ENCODE measurements around the gene OCA2. TPM values are rescaled to one million over a fixed set of nuclear protein-coding genes. Genes with fewer than 3 reads are reported as not detected.

OCA2 gene
- polyA plus RNA-seq, 3 donors = not detected

GRCh38 chr15:27912283-27912682 is 186.8 kb downstream of the OCA2 start:
- Mint-ChIP-seq H3K27me3 (ENCODE audit: low read depth in 3 of 3) (peaks cover 0 to 6% (median 0%) of the 10 kb centered on the region in 3 donors), H3K4me3 (no peak overlapping the region), H3K4me1 (no peaks in the 10 kb centered on the region), H3K27ac (no peak overlapping the region), H3K36me3 (no peaks in the 10 kb centered on the region), H3K9me3 (peaks cover 2 to 19% (median 14%) of the 10 kb centered on the region in 7 donors)
- no peak overlapping the region for H3K27ac ChIP-seq (ENCODE audit: low read depth in 1 of 2, low read length in 2 of 2)
- intact Hi-C loops (cut with micrococcal nuclease) = no loop called here
- H3K4me3 ChIP-seq (replicated peaks in 1 of 3; ENCODE audit: low read depth in 2 of 3, low read length in 3 of 3) = no peak overlapping the region
- H3K27me3 ChIP-seq (ENCODE audit: control insufficient read depth in 2 of 2, insufficient read depth in 2 of 2, low read length in 2 of 2) = no peaks in the 10 kb centered on the region
- no peak for TF ChIP-seq CTCF (IDR thresholded peaks at IDR 0.05)
- H2AFZ ChIP-seq (ENCODE audit: insufficient read depth, low read depth, low read length, poor library complexity, severe bottlenecking) = no peak overlapping the region
- H3K36me3 ChIP-seq (replicated peaks in 1 of 2; ENCODE audit: control insufficient read depth in 1 of 2, insufficient read depth in 2 of 2, low read length in 2 of 2) = no peaks in the 10 kb centered on the region
- DNase-seq = no peak
- no peak overlapping the region for H3K9ac ChIP-seq (ENCODE audit: insufficient read depth, low read length, poor library complexity, severe bottlenecking)
- H3K4me2 ChIP-seq (replicated peaks; ENCODE audit: extremely low read depth, low read length, poor library complexity, severe bottlenecking) = no peak overlapping the region
- no peaks in the 10 kb centered on the region for H3K4me1 ChIP-seq (ENCODE audit: control insufficient read depth in 1 of 2, insufficient read depth in 2 of 2, low read length in 2 of 2)
- no CpG with 5 or more reads among the region's 3 CpGs for WGBS (ENCODE audit: insufficient coverage)
- peaks cover 7 to 11% of the 10 kb centered on the region in 2 donors for H3K9me3 ChIP-seq (replicated peaks in 1 of 2; ENCODE audit: control insufficient read depth in 1 of 2, insufficient read depth in 1 of 2, low read length in 2 of 2)
- H4K20me1 ChIP-seq (ENCODE audit: insufficient read depth, low read length) = no peaks in the 10 kb centered on the region
- H3K79me2 ChIP-seq (ENCODE audit: insufficient read depth, low read length) = no peaks in the 10 kb centered on the region

GRCh38 chr15:27906802-27907201 is 192.3 kb downstream of the OCA2 start:
- Mint-ChIP-seq H3K27me3 (ENCODE audit: low read depth in 3 of 3) (peaks cover 2 to 3% (median 2%) of the 10 kb centered on the region in 3 donors), H3K9me3 (peaks cover 21 to 47% (median 30%) of the 10 kb centered on the region in 7 donors), H3K27ac (no peak overlapping the region), H3K4me3 (no peak overlapping the region), H3K36me3 (no peaks in the 10 kb centered on the region), H3K4me1 (no peaks in the 10 kb centered on the region)
- Histone ChIP-seq H3K27me3 (ENCODE audit: control insufficient read depth in 2 of 2, insufficient read depth in 2 of 2, low read length in 2 of 2) (no peaks in the 10 kb centered on the region), H3K36me3 (replicated peaks in 1 of 2; ENCODE audit: control insufficient read depth in 1 of 2, insufficient read depth in 2 of 2, low read length in 2 of 2) (no peaks in the 10 kb centered on the region), H3K27ac (ENCODE audit: low read depth in 1 of 2, low read length in 2 of 2) (no peak overlapping the region), H3K9ac (ENCODE audit: insufficient read depth, low read length, poor library complexity, severe bottlenecking) (no peak overlapping the region), H4K20me1 (ENCODE audit: insufficient read depth, low read length) (no peaks in the 10 kb centered on the region), H3K4me3 (replicated peaks in 1 of 3; ENCODE audit: low read depth in 2 of 3, low read length in 3 of 3) (no peak overlapping the region), H2AFZ (ENCODE audit: insufficient read depth, low read depth, low read length, poor library complexity, severe bottlenecking) (no peak overlapping the region), H3K4me1 (ENCODE audit: control insufficient read depth in 1 of 2, insufficient read depth in 2 of 2, low read length in 2 of 2) (no peaks in the 10 kb centered on the region), H3K4me2 (replicated peaks; ENCODE audit: extremely low read depth, low read length, poor library complexity, severe bottlenecking) (no peak overlapping the region), H3K9me3 (replicated peaks in 1 of 2; ENCODE audit: control insufficient read depth in 1 of 2, insufficient read depth in 1 of 2, low read length in 2 of 2) (peaks cover 34 to 36% of the 10 kb centered on the region in 2 donors), H3K79me2 (ENCODE audit: insufficient read depth, low read length) (no peaks in the 10 kb centered on the region)
- WGBS (ENCODE audit: insufficient coverage) = 80% methylated on average over 1 of the region's 4 CpGs
- no peak for DNase-seq
- intact Hi-C loops (cut with micrococcal nuclease) = no loop called here
- TF ChIP-seq CTCF (IDR thresholded peaks at IDR 0.05) = no peak
